H9 (cell line): ENCODE data around the gene RAP1B. TPM values are rescaled to one million over a fixed set of nuclear protein-coding genes. Genes with fewer than 3 reads are reported as not detected.

Experiments used
- DNase-seq: peaks from one replicate; pipeline ENCODE4 v3.0.0-alpha.2; 2017
- H2AFZ ChIP-seq: one replicate; pipeline ENCODE4 v1.6.1; 2013; ENCODE audit warnings: mild to moderate bottlenecking, low read length, control low read depth, moderate library complexity
- H2AK5ac ChIP-seq: 2 replicates; pipeline ENCODE4 v1.6.1; 2013; ENCODE audit warnings: low read length, control low read depth, mixed read lengths; ENCODE audit not compliant: insufficient read length
- H2BK120ac ChIP-seq: one replicate; pipeline ENCODE4 v1.6.1; 2013; ENCODE audit warnings: low read depth, mild to moderate bottlenecking, low read length, control low read depth, inconsistent platforms; ENCODE audit not compliant: poor library complexity, severe bottlenecking
- H2BK12ac ChIP-seq: 2 replicates; pipeline ENCODE4 v1.6.1; 2013; ENCODE audit warnings: low read length, control low read depth, mixed read lengths, low read depth; ENCODE audit not compliant: insufficient read length
- H2BK15ac ChIP-seq: 2 replicates; pipeline ENCODE4 v1.6.1; 2013; ENCODE audit warnings: low read depth, low read length, control low read depth
- H2BK20ac ChIP-seq: one replicate; pipeline ENCODE4 v1.6.1; 2013; ENCODE audit warnings: low read depth, mild to moderate bottlenecking, low read length, control low read depth, inconsistent platforms; ENCODE audit not compliant: poor library complexity, severe bottlenecking
- H2BK5ac ChIP-seq: 2 replicates; pipeline ENCODE4 v1.6.1; 2013; ENCODE audit warnings: low read length, control low read depth, mixed read lengths; ENCODE audit not compliant: insufficient read length
- H3K14ac ChIP-seq: 2 replicates; pipeline ENCODE4 v1.6.1; 2013; ENCODE audit warnings: low read length, control low read depth; ENCODE audit not compliant: insufficient read depth
- H3K18ac ChIP-seq: 2 replicates; pipeline ENCODE4 v1.6.1; 2013; ENCODE audit warnings: low read depth, mild to moderate bottlenecking, mixed read lengths, low read length, control low read depth; ENCODE audit not compliant: insufficient read length
- H3K23ac ChIP-seq: 2 replicates; pipeline ENCODE4 v1.6.1; 2013; ENCODE audit warnings: low read length, control low read depth, mixed read lengths, low read depth; ENCODE audit not compliant: insufficient read length
- H3K23me2 ChIP-seq: 2 replicates; pipeline ENCODE4 v1.6.1; 2013; ENCODE audit warnings: low read depth, mild to moderate bottlenecking, mixed read lengths, low read length, control low read depth; ENCODE audit not compliant: insufficient read length, poor library complexity, severe bottlenecking
- H3K27ac ChIP-seq: 2 replicates; pipeline ENCODE4 v1.5.1; 2013; ENCODE audit warnings: low read length, control low read depth, mixed read lengths, low read depth; ENCODE audit not compliant: insufficient read length
- H3K27me3 ChIP-seq: 2 replicates; pipeline ENCODE4 v1.6.1; 2013; ENCODE audit warnings: low read length, control low read depth, inconsistent platforms; ENCODE audit not compliant: insufficient read depth
- H3K4ac ChIP-seq: 2 replicates; pipeline ENCODE4 v1.6.1; 2013; ENCODE audit warnings: low read depth, mild to moderate bottlenecking, control low read depth, inconsistent platforms, low read length, moderate library complexity
- H3K4me1 ChIP-seq: 2 replicates; pipeline ENCODE4 v1.6.1; 2013; ENCODE audit warnings: low read length, control low read depth, inconsistent platforms; ENCODE audit not compliant: insufficient read depth
- H3K4me2 ChIP-seq: 2 replicates; pipeline ENCODE4 v1.6.1; 2013; ENCODE audit warnings: low read length, control low read depth, mixed read lengths; ENCODE audit not compliant: insufficient read length, insufficient read depth
- H3K56ac ChIP-seq: 2 replicates; pipeline ENCODE4 v1.6.1; 2013; ENCODE audit warnings: low read depth, mild to moderate bottlenecking, mixed read lengths, low read length, control low read depth; ENCODE audit not compliant: insufficient read length
- H3K79me1 ChIP-seq: 2 replicates; pipeline ENCODE4 v1.6.1; 2013; ENCODE audit warnings: low read depth, mild to moderate bottlenecking, moderate library complexity, low read length, control low read depth, inconsistent platforms; ENCODE audit not compliant: insufficient read depth, poor library complexity, severe bottlenecking
- H3K79me2 ChIP-seq: 2 replicates; pipeline ENCODE4 v1.6.1; 2013; ENCODE audit warnings: low read length, control low read depth, inconsistent platforms; ENCODE audit not compliant: insufficient read depth
- H3K9ac ChIP-seq: 2 replicates; pipeline ENCODE4 v1.6.1; 2013; ENCODE audit warnings: low read length, control low read depth, mixed read lengths; ENCODE audit not compliant: insufficient read length; ENCODE audit errors: extremely low read depth
- H3K9me3 ChIP-seq: one replicate; pipeline ENCODE4 v1.6.1; 2013; ENCODE audit warnings: low read depth, low read length, inconsistent platforms; ENCODE audit not compliant: control insufficient read depth
- H3T11ph ChIP-seq: one replicate; pipeline ENCODE4 v1.6.1; 2013; ENCODE audit warnings: mild to moderate bottlenecking, low read length, control low read depth, inconsistent platforms
- H4K20me1 ChIP-seq: one replicate; pipeline ENCODE4 v1.6.1; 2013; ENCODE audit not compliant: control insufficient read depth, insufficient read length, insufficient read depth
- H4K5ac ChIP-seq: 2 replicates; pipeline ENCODE4 v1.6.1; 2013; ENCODE audit warnings: low read depth, mild to moderate bottlenecking, mixed read lengths, low read length, control low read depth; ENCODE audit not compliant: insufficient read length
- H4K8ac ChIP-seq: replicated peaks from 2 replicates; pipeline ENCODE4 v1.6.1; 2013; ENCODE audit warnings: low read length, control low read depth, mixed read lengths, low read depth; ENCODE audit not compliant: insufficient read length
- H4K91ac ChIP-seq: 2 replicates; pipeline ENCODE4 v1.6.1; 2013; ENCODE audit warnings: low read depth, mild to moderate bottlenecking, moderate library complexity, mixed read lengths, low read length, control low read depth; ENCODE audit not compliant: insufficient read length
- H3K27ac Mint-ChIP-seq, 3 experiments: 2 replicates in 2 of 3; 3 replicates in 1 of 3; pipeline ENCODE4 v1.8.0; 2020 to 2021; ENCODE audit warnings: mixed read lengths in 3 of 3, mild to moderate bottlenecking in 1 of 3, moderate library complexity in 1 of 3
- H3K27me3 Mint-ChIP-seq: 2 replicates; pipeline ENCODE4 v1.8.0; 2021; ENCODE audit warnings: low read depth, mild to moderate bottlenecking, moderate library complexity, mixed read lengths
- H3K36me3 Mint-ChIP-seq, 3 experiments: 2 replicates in 2 of 3; 3 replicates in 1 of 3; pipeline ENCODE4 v1.8.0; 2020 to 2021; ENCODE audit warnings: low read depth in 3 of 3, mixed read lengths in 3 of 3; ENCODE audit not compliant: insufficient read depth in 1 of 3
- H3K4me1 Mint-ChIP-seq, 2 experiments: 2 replicates each; pipeline ENCODE4 v1.8.0; 2020; ENCODE audit warnings: mixed read lengths in 2 of 2
- H3K4me3 Mint-ChIP-seq, 2 experiments: 2 replicates in 1 of 2; 3 replicates in 1 of 2; pipeline ENCODE4 v1.8.0; 2020 to 2021; ENCODE audit warnings: mild to moderate bottlenecking in 2 of 2, mixed read lengths in 2 of 2, moderate library complexity in 1 of 2
- H3K9me3 Mint-ChIP-seq, 2 experiments: 2 replicates in 1 of 2; 3 replicates in 1 of 2; pipeline ENCODE4 v1.8.0; 2020; ENCODE audit warnings: mild to moderate bottlenecking in 2 of 2, mixed read lengths in 2 of 2, moderate library complexity in 1 of 2
- WGBS: extraction: QIAGEN DNeasy Blood & Tissue Kit; methylation state at CpG from one replicate; pipeline ENCODE4 v1.1.7; 2013; ENCODE audit warnings: missing lambda C conversion rate, low lambda C conversion rate, mixed read lengths; ENCODE audit not compliant: insufficient read length; ENCODE audit errors: extremely low coverage; 5-methylcytosine and 5-hydroxymethylcytosine counted together
- total RNA-seq: library from RNA; stranded (reverse); gene quantifications from 2 replicates; pipeline ENCODE4 v1.2.1, GENCODE V29; 2021
- TF ChIP-seq, protein P1 (sequence below): fragments of 200-600 bp; sonication (generic); conservative IDR thresholded peaks from 3 replicates; pipeline ENCODE4 v1.8.0; 2021; ENCODE audit warnings: antibody characterized with exemption, mild to moderate bottlenecking

The RAP1B gene
- total RNA-seq, 1 experiment from 2014 or later, result 97.7 TPM

DNA sequence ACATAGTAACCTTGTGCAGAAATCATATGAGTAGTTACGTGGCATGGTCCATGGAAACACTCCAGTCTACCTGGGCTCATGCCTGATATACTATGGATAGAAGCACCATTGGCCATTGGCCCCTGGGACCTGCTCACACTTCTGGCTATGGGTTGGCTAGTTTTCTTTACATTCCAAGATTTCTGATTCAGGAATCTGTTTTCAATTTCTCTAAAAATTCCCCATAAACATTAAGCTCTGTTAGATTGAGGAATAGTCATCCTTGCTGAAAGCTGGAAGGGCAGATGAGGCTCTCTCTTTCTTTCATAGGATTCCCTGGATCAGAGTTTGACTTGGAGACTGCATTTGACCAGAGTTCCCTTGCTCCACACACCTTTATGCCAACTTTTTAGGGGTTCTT is 37.3 kb upstream of the RAP1B start:
- Histone ChIP-seq H4K8ac (no peak overlapping the region), H3K79me1 (no peaks in the 10 kb centered on the region), H2BK120ac (no peak overlapping the region), H2BK5ac (no peak overlapping the region), H4K5ac (no peak overlapping the region), H2BK20ac (no peak overlapping the region), H3K56ac (no peak overlapping the region), H3K27ac (no peak overlapping the region), H2BK15ac (no peak overlapping the region), H3K4me1 (no peaks in the 10 kb centered on the region), H3K18ac (no peak overlapping the region), H3K27me3 (no peaks in the 10 kb centered on the region), H3K14ac (no peak overlapping the region), H3K4me2 (no peak overlapping the region), H3K79me2 (no peaks in the 10 kb centered on the region), H3K9ac (no peak overlapping the region), H4K91ac (no peak overlapping the region), H3T11ph (no peak overlapping the region), H3K4ac (no peak overlapping the region), H4K20me1 (no peaks in the 10 kb centered on the region), H3K23ac (no peak overlapping the region), H2AFZ (no peak overlapping the region), H2BK12ac (no peak overlapping the region), H3K23me2 (no peaks in the 10 kb centered on the region), H2AK5ac (no peak overlapping the region), H3K9me3 (no peaks in the 10 kb centered on the region)
- Mint-ChIP-seq H3K4me1 (no peaks in the 10 kb centered on the region), H3K27me3 (no peaks in the 10 kb centered on the region), H3K27ac (no peak overlapping the region), H3K9me3 (peaks cover 0 to 5% of the 10 kb centered on the region in 2 experiments; a peak in 1 of 5 replicates), H3K4me3 (no peak overlapping the region), H3K36me3 (no peaks in the 10 kb centered on the region)
- WGBS, result no CpG with 5 or more reads among the region's 1 CpG
- TF ChIP-seq, protein P1, sequence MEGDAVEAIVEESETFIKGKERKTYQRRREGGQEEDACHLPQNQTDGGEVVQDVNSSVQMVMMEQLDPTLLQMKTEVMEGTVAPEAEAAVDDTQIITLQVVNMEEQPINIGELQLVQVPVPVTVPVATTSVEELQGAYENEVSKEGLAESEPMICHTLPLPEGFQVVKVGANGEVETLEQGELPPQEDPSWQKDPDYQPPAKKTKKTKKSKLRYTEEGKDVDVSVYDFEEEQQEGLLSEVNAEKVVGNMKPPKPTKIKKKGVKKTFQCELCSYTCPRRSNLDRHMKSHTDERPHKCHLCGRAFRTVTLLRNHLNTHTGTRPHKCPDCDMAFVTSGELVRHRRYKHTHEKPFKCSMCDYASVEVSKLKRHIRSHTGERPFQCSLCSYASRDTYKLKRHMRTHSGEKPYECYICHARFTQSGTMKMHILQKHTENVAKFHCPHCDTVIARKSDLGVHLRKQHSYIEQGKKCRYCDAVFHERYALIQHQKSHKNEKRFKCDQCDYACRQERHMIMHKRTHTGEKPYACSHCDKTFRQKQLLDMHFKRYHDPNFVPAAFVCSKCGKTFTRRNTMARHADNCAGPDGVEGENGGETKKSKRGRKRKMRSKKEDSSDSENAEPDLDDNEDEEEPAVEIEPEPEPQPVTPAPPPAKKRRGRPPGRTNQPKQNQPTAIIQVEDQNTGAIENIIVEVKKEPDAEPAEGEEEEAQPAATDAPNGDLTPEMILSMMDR, result no peak
- DNase-seq, result no peak
